DMS 273 (cell line): ENCODE measurements around the gene HIVEP3.
A peak's percentile ranks its signal among the peaks of the same experiment; 100 is the strongest.

Experiments
- DNase-seq: peaks from one replicate; lab custom pipeline; 2025; ENCODE audit not compliant: unreplicated experiment; lab: John Stamatoyannopoulos, UW

The HIVEP3 gene

GRCh38 chr1:41850029-41850428, 68.7 kb downstream of the HIVEP3 start:
- no peak for DNase-seq

- peak; percentile 20 for DNase-seq
Measured at GRCh38 chr1:41849211-41849759, 69.4 kb downstream of the HIVEP3 start.

GRCh38 chr1:41848216-41848952, 70.3 kb downstream of the HIVEP3 start:
- DNase-seq = peak; percentile 72

GRCh38 chr1:41847733-41848132, 71.0 kb downstream of the HIVEP3 start:
- DNase-seq = no peak

- DNase-seq = no peak
Measured at GRCh38 chr1:41846625-41847405, 71.9 kb downstream of the HIVEP3 start.

- DNase-seq = no peak
Measured at GRCh38 chr1:41844781-41845272, 73.9 kb downstream of the HIVEP3 start.

GRCh38 chr1:41844255-41844654, 74.5 kb downstream of the HIVEP3 start:
- no peak for DNase-seq

GRCh38 chr1:41842993-41843755, 75.5 kb downstream of the HIVEP3 start:
- no peak for DNase-seq

- no peak for DNase-seq
Measured at GRCh38 chr1:41842326-41842725, 76.4 kb downstream of the HIVEP3 start.

GRCh38 chr1:41840592-41841246, 78.0 kb downstream of the HIVEP3 start:
- DNase-seq = no peak

GRCh38 chr1:41838266-41838665, 80.5 kb downstream of the HIVEP3 start:
- no peak for DNase-seq

GRCh38 chr1:41837691-41838090, 81.0 kb downstream of the HIVEP3 start:
- DNase-seq = no peak

- DNase-seq = no peak
Measured at GRCh38 chr1:41835485-41835884, 83.2 kb downstream of the HIVEP3 start.

GRCh38 chr1:41833519-41834000, 85.2 kb downstream of the HIVEP3 start:
- no peak for DNase-seq

- no peak for DNase-seq
Measured at GRCh38 chr1:41830726-41831125, 88.0 kb downstream of the HIVEP3 start.

- no peak for DNase-seq
Measured at GRCh38 chr1:41827991-41828570, 90.6 kb downstream of the HIVEP3 start.

GRCh38 chr1:41823471-41823870, 95.3 kb downstream of the HIVEP3 start:
- DNase-seq = no peak

- DNase-seq = no peak
Measured at GRCh38 chr1:41822866-41823265, 95.9 kb downstream of the HIVEP3 start.

- no peak for DNase-seq
Measured at GRCh38 chr1:41819843-41820242, 98.9 kb downstream of the HIVEP3 start.

GRCh38 chr1:41819069-41819468, 99.7 kb downstream of the HIVEP3 start:
- DNase-seq = no peak
